GM23338 (cell line): ENCODE results near the gene MRPS7.

Source experiments
- CREB1 ChIP-seq: fragments of 250-450 bp; sonication (Bioruptor Pico); IDR thresholded peaks from 2 replicates; pipeline ENCODE4 v1.5.0; 2020; ENCODE audit warnings: low read depth, mild to moderate bottlenecking, moderate library complexity
- EZH2 ChIP-seq: fragments of 200-600 bp; sonication (generic); IDR thresholded peaks from one replicate; pipeline ENCODE4 v1.8.0; 2017; ENCODE audit warnings: antibody characterized with exemption, mild to moderate bottlenecking, low read depth; ENCODE audit not compliant: unreplicated experiment
- EZH2phosphoT487 ChIP-seq: fragments of 200-600 bp; sonication (generic); IDR thresholded peaks from one replicate; pipeline ENCODE4 v1.8.1; 2018; ENCODE audit warnings: antibody characterized with exemption; ENCODE audit not compliant: unreplicated experiment
- NANOG ChIP-seq: IDR thresholded peaks from 2 replicates; pipeline ENCODE4 v1.6.1; 2016; ENCODE audit warnings: antibody characterized with exemption, borderline replicate concordance
- POLR2AphosphoS5 ChIP-seq: IDR thresholded peaks from 2 replicates; pipeline ENCODE4 v1.6.1; 2016; ENCODE audit warnings: antibody characterized with exemption, low read depth
- ZNF114 ChIP-seq: fragments of 250-450 bp; sonication (Bioruptor Pico); IDR thresholded peaks from 2 replicates; pipeline ENCODE4 v1.5.0; 2020; ENCODE audit warnings: mild to moderate bottlenecking, moderate library complexity
- TF ChIP-seq, protein P1 (sequence below): IDR thresholded peaks from 2 replicates; pipeline ENCODE4 v1.6.1; 2016; ENCODE audit warnings: antibody characterized with exemption
- TF ChIP-seq, protein P2 (sequence below), 2 experiments: fragments of 200-600 bp in 1 of 2; sonication (generic) in 1 of 2; conservative IDR thresholded peaks; 2 replicates each; pipeline versions ENCODE4 v1.5.1 to v1.6.1; 2016 to 2017; ENCODE audit warnings: antibody characterized with exemption in 2 of 2, low read depth in 2 of 2, mild to moderate bottlenecking in 2 of 2, moderate library complexity in 1 of 2
- TF ChIP-seq, protein P3 (sequence below): IDR thresholded peaks from one replicate; pipeline ENCODE4 v1.6.1; 2018; ENCODE audit warnings: antibody characterized with exemption; ENCODE audit not compliant: unreplicated experiment

DNA sequence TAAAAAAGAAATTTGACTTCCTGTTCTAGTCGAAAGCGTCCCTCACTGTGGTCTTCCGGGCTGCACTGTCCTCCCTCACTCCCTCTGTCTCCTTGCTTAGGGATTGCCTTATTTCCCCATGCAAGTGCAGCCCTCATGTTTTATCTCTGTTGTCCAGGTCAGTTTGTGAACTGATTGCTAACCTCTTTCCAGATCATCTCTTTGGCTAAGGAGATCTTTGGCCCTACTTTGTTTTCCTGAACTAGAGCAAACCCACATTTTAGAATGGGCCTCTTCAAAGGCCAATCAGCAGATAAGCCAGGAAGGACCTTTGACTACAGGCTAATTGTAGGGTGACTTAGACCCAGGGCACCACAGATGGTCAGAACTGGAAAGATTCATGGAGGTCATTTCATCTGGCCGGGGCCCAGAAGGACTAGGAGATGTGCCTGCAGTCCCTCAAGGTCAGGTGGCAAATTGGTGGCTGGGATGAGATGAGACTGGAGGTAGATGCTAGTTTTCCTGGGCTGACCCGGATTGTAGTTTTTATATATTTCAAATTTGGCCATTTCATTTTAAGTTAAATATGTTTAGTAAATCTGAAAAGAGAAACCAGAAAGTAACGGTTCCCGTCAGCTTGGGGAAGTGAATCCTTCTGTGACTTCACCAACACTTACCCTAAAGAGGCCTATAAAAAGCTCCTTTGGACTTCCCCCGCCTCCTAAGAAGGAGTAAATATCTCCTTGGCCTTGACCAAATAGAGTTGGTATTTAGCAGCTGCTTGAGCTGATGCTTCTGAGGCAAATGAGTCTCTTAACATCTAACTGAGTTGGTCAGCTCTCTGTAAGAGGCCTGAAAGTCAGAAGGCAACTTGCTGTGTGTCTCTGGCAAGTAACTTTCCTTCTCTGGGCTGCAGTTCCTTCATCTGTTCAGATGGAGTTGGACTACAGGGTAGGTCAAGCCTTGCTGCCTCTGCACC is 33.8 kb downstream of the MRPS7 start:
- TF ChIP-seq, protein P1, sequence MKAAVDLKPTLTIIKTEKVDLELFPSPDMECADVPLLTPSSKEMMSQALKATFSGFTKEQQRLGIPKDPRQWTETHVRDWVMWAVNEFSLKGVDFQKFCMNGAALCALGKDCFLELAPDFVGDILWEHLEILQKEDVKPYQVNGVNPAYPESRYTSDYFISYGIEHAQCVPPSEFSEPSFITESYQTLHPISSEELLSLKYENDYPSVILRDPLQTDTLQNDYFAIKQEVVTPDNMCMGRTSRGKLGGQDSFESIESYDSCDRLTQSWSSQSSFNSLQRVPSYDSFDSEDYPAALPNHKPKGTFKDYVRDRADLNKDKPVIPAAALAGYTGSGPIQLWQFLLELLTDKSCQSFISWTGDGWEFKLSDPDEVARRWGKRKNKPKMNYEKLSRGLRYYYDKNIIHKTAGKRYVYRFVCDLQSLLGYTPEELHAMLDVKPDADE: no peak
- TF ChIP-seq, protein P2, sequence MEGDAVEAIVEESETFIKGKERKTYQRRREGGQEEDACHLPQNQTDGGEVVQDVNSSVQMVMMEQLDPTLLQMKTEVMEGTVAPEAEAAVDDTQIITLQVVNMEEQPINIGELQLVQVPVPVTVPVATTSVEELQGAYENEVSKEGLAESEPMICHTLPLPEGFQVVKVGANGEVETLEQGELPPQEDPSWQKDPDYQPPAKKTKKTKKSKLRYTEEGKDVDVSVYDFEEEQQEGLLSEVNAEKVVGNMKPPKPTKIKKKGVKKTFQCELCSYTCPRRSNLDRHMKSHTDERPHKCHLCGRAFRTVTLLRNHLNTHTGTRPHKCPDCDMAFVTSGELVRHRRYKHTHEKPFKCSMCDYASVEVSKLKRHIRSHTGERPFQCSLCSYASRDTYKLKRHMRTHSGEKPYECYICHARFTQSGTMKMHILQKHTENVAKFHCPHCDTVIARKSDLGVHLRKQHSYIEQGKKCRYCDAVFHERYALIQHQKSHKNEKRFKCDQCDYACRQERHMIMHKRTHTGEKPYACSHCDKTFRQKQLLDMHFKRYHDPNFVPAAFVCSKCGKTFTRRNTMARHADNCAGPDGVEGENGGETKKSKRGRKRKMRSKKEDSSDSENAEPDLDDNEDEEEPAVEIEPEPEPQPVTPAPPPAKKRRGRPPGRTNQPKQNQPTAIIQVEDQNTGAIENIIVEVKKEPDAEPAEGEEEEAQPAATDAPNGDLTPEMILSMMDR (conservative IDR thresholded peaks at IDR 0.05; ENCODE audit: low read depth in 2 of 2): no peak
- TF ChIP-seq CREB1 (no peak), POLR2AphosphoS5 (no peak), EZH2 (no peak), NANOG (no peak), ZNF114 (CRISPR knock-in tag) (no peak), EZH2phosphoT487 (no peak)
- TF ChIP-seq, protein P3, sequence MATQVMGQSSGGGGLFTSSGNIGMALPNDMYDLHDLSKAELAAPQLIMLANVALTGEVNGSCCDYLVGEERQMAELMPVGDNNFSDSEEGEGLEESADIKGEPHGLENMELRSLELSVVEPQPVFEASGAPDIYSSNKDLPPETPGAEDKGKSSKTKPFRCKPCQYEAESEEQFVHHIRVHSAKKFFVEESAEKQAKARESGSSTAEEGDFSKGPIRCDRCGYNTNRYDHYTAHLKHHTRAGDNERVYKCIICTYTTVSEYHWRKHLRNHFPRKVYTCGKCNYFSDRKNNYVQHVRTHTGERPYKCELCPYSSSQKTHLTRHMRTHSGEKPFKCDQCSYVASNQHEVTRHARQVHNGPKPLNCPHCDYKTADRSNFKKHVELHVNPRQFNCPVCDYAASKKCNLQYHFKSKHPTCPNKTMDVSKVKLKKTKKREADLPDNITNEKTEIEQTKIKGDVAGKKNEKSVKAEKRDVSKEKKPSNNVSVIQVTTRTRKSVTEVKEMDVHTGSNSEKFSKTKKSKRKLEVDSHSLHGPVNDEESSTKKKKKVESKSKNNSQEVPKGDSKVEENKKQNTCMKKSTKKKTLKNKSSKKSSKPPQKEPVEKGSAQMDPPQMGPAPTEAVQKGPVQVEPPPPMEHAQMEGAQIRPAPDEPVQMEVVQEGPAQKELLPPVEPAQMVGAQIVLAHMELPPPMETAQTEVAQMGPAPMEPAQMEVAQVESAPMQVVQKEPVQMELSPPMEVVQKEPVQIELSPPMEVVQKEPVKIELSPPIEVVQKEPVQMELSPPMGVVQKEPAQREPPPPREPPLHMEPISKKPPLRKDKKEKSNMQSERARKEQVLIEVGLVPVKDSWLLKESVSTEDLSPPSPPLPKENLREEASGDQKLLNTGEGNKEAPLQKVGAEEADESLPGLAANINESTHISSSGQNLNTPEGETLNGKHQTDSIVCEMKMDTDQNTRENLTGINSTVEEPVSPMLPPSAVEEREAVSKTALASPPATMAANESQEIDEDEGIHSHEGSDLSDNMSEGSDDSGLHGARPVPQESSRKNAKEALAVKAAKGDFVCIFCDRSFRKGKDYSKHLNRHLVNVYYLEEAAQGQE: no peak
